Stomach (tissue), 4 donors: Measurements from ENCODE around the gene TECPR1.

Source experiments
- EP300 ChIP-seq: sonication (generic); formaldehyde crosslinking; IDR thresholded peaks from one replicate; pipeline ENCODE4 v1.6.1; 2017; ENCODE audit warnings: antibody characterized with exemption
- POLR2AphosphoS5 ChIP-seq, 3 donors: sonication (generic); formaldehyde crosslinking; IDR thresholded peaks; one replicate each; pipeline ENCODE4 v1.6.1; 2016; ENCODE audit warnings: antibody characterized with exemption in 3 of 3
- TF ChIP-seq, protein P1 (sequence below), 7 experiments: fragments of 450-650 bp in 4 of 7; fragments of 200-600 bp in 3 of 7; sonication (generic) in 3 of 7; IDR thresholded peaks; one replicate each; pipeline ENCODE4 v1.5.1; 2016 to 2019; ENCODE audit warnings: antibody characterized with exemption in 7 of 7, control low read depth in 2 of 7, mild to moderate bottlenecking in 1 of 7

DNA sequence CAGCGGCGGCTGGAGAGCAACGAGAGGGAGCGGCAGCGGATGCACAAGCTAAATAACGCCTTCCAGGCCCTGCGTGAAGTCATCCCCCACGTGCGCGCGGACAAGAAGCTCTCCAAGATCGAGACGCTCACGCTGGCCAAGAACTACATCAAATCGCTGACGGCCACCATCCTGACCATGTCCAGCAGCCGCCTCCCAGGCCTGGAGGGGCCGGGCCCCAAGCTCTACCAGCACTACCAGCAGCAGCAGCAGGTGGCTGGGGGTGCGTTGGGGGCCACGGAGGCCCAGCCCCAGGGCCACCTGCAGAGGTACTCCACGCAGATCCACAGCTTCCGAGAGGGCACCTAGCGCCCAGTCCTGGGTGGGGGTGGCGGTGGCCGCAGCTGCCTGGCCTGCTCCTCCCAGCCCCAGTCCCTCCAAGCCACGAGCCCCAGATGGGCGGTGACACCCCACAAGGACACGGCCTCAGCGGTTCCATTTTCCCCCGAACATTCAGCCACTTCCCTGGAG lies 39.4 kb downstream of the TECPR1 start:
- TF ChIP-seq EP300 (no peak), POLR2AphosphoS5 (IDR thresholded peaks at IDR 0.05) (no peak)
- TF ChIP-seq, protein P1, sequence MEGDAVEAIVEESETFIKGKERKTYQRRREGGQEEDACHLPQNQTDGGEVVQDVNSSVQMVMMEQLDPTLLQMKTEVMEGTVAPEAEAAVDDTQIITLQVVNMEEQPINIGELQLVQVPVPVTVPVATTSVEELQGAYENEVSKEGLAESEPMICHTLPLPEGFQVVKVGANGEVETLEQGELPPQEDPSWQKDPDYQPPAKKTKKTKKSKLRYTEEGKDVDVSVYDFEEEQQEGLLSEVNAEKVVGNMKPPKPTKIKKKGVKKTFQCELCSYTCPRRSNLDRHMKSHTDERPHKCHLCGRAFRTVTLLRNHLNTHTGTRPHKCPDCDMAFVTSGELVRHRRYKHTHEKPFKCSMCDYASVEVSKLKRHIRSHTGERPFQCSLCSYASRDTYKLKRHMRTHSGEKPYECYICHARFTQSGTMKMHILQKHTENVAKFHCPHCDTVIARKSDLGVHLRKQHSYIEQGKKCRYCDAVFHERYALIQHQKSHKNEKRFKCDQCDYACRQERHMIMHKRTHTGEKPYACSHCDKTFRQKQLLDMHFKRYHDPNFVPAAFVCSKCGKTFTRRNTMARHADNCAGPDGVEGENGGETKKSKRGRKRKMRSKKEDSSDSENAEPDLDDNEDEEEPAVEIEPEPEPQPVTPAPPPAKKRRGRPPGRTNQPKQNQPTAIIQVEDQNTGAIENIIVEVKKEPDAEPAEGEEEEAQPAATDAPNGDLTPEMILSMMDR (IDR thresholded peaks at IDR 0.05): no peak
